Stimulated activated CD4-positive, alpha-beta T cell treated with anti-CD3 and anti-CD28 coated beads, Interleukin-1b, Interleukin-23, amount 100 ng/mL, for 1 hour (primary cell): Measurements from ENCODE around the gene SLC12A7.
"Not testable (repeated sequence)": the region's sequence is repeated elsewhere in the genome, so short reads cannot be mapped to it uniquely, and the experiment has no call there.

Experiments used
- DNase-seq, 2 donors: peaks; one replicate each; pipeline ENCODE4 v3.0.0-alpha.2; 2020; ENCODE audit warnings: low read depth in 2 of 2

SLC12A7 gene

GRCh38 chr5:1007681-1008450, 104.0 kb downstream of the SLC12A7 start:
- DNase-seq = no peak

GRCh38 chr5:1007221-1007680, 104.6 kb downstream of the SLC12A7 start:
- DNase-seq = no peak

GRCh38 chr5:1006656-1007071, 105.2 kb downstream of the SLC12A7 start:
- no peak for DNase-seq

GRCh38 chr5:1005904-1006655, 105.8 kb downstream of the SLC12A7 start:
- no peak for DNase-seq

- DNase-seq = no peak
These were observed 106.5 kb downstream of the SLC12A7 start for GRCh38 chr5:1005249-1005851.

GRCh38 chr5:1004461-1005248, 107.2 kb downstream of the SLC12A7 start:
- DNase-seq = peak in 1 of 2 donors; percentile 23

GRCh38 chr5:1003296-1003937, 108.4 kb downstream of the SLC12A7 start:
- DNase-seq = no peak

- DNase-seq = no peak
These were observed 109.0 kb downstream of the SLC12A7 start for GRCh38 chr5:1002836-1003235.

- no peak for DNase-seq
These were observed 109.7 kb downstream of the SLC12A7 start for GRCh38 chr5:1002271-1002546.

- no peak for DNase-seq
These were observed 110.2 kb downstream of the SLC12A7 start for GRCh38 chr5:1001406-1002270.

- not testable (repeated sequence) for DNase-seq
These were observed 111.0 kb downstream of the SLC12A7 start for GRCh38 chr5:1000831-1001230.
